Measurements from ENCODE around the gene C9orf153.

GRCh38 chr9:86272221-86272620 lies 12.8 kb upstream of the C9orf153 start:
- TF ChIP-seq, protein P1, sequence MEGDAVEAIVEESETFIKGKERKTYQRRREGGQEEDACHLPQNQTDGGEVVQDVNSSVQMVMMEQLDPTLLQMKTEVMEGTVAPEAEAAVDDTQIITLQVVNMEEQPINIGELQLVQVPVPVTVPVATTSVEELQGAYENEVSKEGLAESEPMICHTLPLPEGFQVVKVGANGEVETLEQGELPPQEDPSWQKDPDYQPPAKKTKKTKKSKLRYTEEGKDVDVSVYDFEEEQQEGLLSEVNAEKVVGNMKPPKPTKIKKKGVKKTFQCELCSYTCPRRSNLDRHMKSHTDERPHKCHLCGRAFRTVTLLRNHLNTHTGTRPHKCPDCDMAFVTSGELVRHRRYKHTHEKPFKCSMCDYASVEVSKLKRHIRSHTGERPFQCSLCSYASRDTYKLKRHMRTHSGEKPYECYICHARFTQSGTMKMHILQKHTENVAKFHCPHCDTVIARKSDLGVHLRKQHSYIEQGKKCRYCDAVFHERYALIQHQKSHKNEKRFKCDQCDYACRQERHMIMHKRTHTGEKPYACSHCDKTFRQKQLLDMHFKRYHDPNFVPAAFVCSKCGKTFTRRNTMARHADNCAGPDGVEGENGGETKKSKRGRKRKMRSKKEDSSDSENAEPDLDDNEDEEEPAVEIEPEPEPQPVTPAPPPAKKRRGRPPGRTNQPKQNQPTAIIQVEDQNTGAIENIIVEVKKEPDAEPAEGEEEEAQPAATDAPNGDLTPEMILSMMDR (IDR thresholded peaks at IDR 0.05; ENCODE audit: poor library complexity), result no peak
- TF ChIP-seq EZH2 (IDR thresholded peaks at IDR 0.05; ENCODE audit: borderline replicate concordance), result no peak

Data from hepatocyte (in vitro differentiated cells).